ENCODE data around the gene ZDHHC17.

Gene ZDHHC17

GRCh38 chr12:76746516-76746915, 17.4 kb upstream of the ZDHHC17 start:
- no peak overlapping the region for H3K4me3 ChIP-seq (replicated peaks; ENCODE audit: low read depth, low read length)
- no peak for DNase-seq (ENCODE audit: extremely low read depth, low read depth)
- TF ChIP-seq, protein P1, sequence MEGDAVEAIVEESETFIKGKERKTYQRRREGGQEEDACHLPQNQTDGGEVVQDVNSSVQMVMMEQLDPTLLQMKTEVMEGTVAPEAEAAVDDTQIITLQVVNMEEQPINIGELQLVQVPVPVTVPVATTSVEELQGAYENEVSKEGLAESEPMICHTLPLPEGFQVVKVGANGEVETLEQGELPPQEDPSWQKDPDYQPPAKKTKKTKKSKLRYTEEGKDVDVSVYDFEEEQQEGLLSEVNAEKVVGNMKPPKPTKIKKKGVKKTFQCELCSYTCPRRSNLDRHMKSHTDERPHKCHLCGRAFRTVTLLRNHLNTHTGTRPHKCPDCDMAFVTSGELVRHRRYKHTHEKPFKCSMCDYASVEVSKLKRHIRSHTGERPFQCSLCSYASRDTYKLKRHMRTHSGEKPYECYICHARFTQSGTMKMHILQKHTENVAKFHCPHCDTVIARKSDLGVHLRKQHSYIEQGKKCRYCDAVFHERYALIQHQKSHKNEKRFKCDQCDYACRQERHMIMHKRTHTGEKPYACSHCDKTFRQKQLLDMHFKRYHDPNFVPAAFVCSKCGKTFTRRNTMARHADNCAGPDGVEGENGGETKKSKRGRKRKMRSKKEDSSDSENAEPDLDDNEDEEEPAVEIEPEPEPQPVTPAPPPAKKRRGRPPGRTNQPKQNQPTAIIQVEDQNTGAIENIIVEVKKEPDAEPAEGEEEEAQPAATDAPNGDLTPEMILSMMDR (IDR thresholded peaks at IDR 0.05; ENCODE audit: low read depth, low read length, missing control alignments): no peak

- TF ChIP-seq, protein P1 (IDR thresholded peaks at IDR 0.05; ENCODE audit: low read depth, low read length, missing control alignments): no peak
- H3K4me3 ChIP-seq (replicated peaks; ENCODE audit: low read depth, low read length): no peak overlapping the region
- DNase-seq (ENCODE audit: extremely low read depth, low read depth): no peak
Measured at GRCh38 chr12:76747245-76747644, 16.7 kb upstream of the ZDHHC17 start.

DNA sequence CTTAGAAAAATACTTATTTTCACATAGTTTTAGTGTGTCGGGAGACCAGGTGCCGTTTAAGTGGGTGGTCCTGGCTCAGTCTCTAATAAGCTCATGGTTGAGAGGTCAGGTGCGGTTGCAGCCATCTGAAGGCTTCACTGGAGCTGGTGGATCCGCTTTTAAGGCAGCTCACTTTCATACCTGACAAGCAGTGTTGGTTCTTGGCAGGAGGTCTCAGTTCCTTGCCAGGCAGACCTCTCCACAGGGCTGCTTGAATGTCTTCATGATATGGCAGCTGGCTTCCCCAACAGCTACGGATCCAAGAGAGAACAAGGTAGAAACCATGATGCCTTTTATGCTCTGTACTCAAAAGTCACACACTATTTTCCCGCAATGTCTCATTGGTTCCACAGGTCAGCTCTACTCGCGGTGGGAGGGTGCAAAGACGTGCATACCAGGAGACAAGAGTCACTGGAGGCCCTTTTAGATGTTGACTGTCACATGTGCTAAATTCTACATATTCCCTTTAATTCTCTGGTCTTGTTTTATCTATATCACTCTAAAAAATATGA, 8.0 kb upstream of the ZDHHC17 start:
- no peak overlapping the region for H3K4me3 ChIP-seq (replicated peaks; ENCODE audit: low read depth, low read length)
- no peak for DNase-seq (ENCODE audit: extremely low read depth, low read depth)
- TF ChIP-seq, protein P1 (IDR thresholded peaks at IDR 0.05; ENCODE audit: low read depth, low read length, missing control alignments): no peak

DNA sequence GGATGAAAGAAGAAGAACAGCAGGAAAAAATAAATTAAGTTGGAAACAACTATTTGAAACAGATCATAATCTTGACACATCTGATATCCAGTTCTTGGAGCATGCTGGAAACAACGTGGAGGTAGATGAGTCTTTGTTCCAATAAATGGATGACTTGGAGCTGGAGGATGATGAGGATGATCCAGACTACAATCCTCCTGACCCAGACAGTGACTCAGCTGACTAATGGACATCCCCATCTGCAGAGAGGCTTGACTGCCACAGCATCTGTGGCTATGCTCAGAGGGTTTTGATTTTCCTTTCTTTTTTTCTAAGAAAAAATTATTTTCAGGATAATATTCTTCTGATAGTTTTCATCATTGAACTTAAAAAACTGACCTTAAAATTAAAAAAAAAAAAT, 6.2 kb upstream of the ZDHHC17 start:
- DNase-seq (ENCODE audit: extremely low read depth, low read depth): no peak
- H3K4me3 ChIP-seq (replicated peaks; ENCODE audit: low read depth, low read length): no peak overlapping the region
- TF ChIP-seq, protein P1 (IDR thresholded peaks at IDR 0.05; ENCODE audit: low read depth, low read length, missing control alignments): no peak

DNA sequence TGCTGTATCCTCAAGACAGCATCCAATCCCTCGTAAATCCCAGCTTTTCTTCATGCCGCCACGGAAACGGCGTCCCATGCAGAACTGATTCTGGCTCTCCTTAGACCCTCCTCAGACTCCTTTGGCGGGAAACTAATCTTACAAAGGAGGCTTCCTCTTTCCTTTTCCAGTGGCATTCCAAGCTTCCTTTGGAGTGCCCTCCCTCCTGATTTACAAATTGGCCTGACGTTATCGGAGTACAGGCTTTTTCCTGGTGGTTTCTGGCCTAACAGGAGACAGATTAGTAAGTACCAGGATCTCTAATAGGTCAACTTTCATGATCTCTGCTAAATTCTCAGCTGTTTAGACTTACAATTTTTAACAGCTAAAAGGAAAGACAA, 1.3 kb upstream of the ZDHHC17 start:
- no peak for DNase-seq (ENCODE audit: extremely low read depth, low read depth)
- TF ChIP-seq, protein P1 (IDR thresholded peaks at IDR 0.05; ENCODE audit: low read depth, low read length, missing control alignments): no peak
- no peak overlapping the region for H3K4me3 ChIP-seq (replicated peaks; ENCODE audit: low read depth, low read length)

DNA sequence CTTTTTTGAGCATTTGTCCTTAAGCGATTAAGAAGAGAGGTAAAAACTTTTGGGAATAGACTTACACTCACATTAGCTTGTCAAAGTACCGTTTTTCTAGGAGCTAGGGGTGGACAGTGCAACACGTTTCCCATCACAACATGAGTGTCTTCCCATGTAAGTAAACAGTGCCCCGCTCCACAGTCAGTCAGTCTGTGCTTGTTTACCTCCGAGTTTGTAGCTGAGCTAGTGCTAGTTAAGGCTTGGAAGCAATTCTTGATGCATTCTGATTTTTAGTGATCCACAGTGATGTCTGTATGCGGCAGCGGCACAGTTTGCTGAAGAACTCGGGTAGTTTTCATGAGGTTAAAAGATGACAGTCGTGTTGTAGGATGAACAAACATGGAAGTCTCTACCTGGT, 941 bp downstream of the ZDHHC17 start:
- DNase-seq (ENCODE audit: extremely low read depth, low read depth): no peak
- TF ChIP-seq, protein P1 (IDR thresholded peaks at IDR 0.05; ENCODE audit: low read depth, low read length, missing control alignments): no peak

DNA sequence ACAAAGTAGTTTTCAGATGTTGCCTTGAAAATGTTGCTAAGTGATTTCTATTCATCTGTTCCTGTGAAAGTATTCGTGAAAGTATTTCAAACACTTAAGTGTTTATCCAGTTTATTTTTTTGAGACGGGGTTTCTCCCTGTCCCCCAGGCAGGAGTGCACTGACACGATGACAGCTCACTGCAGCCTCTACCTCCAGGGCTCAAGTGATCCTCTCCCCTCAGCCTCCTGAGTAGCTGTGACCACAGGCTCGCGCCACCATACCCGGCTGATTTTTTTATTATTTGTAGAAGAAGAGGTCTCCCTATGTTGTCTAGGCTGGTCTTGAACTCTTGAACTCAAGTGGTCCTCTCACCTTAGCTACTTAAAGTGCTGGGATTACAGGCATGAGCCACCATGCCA, 1.7 kb downstream of the ZDHHC17 start:
- peak overlapping the region; percentile 69 for H3K4me3 ChIP-seq (replicated peaks; ENCODE audit: low read depth, low read length)
- TF ChIP-seq, protein P1 (IDR thresholded peaks at IDR 0.05; ENCODE audit: low read depth, low read length, missing control alignments): no peak
- no peak for DNase-seq (ENCODE audit: extremely low read depth, low read depth)

More for the DNA sequence above, 941 bp downstream of the ZDHHC17 start:
- H3K4me3 ChIP-seq (replicated peaks; ENCODE audit: low read depth, low read length): peak overlapping the region; percentile 69

Data from HFF-Myc (cell line).